ENCODE results near the gene ERBIN. TPM values are rescaled to one million over a fixed set of nuclear protein-coding genes. Genes with fewer than 3 reads are reported as not detected.
"Not testable (repeated sequence)": the region's sequence is repeated elsewhere in the genome, so short reads cannot be mapped to it uniquely, and the experiment has no call there.

The ERBIN gene
- total RNA-seq, 4 donors from 2014 or later, result 54.9 to 134 (median 109) TPM

- Histone ChIP-seq H3K27ac (no peak overlapping the region), H3K27me3 (no peaks in the 10 kb centered on the region), H3K9me3 (no peaks in the 10 kb centered on the region), H3K4me1 (no peaks in the 10 kb centered on the region), H3K4me3 (no peak overlapping the region), H3K36me3 (peaks cover 0 to 34% (median 6%) of the 10 kb centered on the region in 4 donors)
- DNase-seq, result no peak
- 95 to 100% methylated on average over 1 of the region's 1 CpG for WGBS, 2 donors (ENCODE audit: low coverage in 1 of 2)
- in situ Hi-C loops (cut with MboI; ENCODE audit: low pct_ligation_motif_present in 1 of 4, low pct_unique_long_range_greater_than_20kb in 1 of 4, low sequenced_read_pairs in 3 of 4) (no loop called here), intact Hi-C loops (cut with DNase I; ENCODE audit: low total_unique reads) (no loop called here)
- TF ChIP-seq EP300 (IDR thresholded peaks at IDR 0.05; ENCODE audit: low read depth) (no peak), POLR2AphosphoS5 (IDR thresholded peaks at IDR 0.05) (no peak), CTCF (IDR thresholded peaks at IDR 0.05) (no peak), POLR2A (IDR thresholded peaks at IDR 0.05) (no peak)
Measured at GRCh38 chr5:66021585-66021984, 95.2 kb downstream of the ERBIN start.

- Histone ChIP-seq H3K9me3 (no peaks in the 10 kb centered on the region), H3K4me3 (no peak overlapping the region), H3K27ac (no peak overlapping the region), H3K4me1 (no peaks in the 10 kb centered on the region), H3K36me3 (peaks cover 0 to 29% (median 6%) of the 10 kb centered on the region in 4 donors), H3K27me3 (no peaks in the 10 kb centered on the region)
- in situ Hi-C loops (cut with MboI; ENCODE audit: low pct_ligation_motif_present in 1 of 4, low pct_unique_long_range_greater_than_20kb in 1 of 4, low sequenced_read_pairs in 3 of 4) (loop anchor here in 1 of 4 donors (25.0 kb wide), 1 partner anchor 102 kb away; the partner anchor contains the start of gene ERBIN), intact Hi-C loops (cut with DNase I; ENCODE audit: low total_unique reads) (no loop called here)
- WGBS, 2 donors (ENCODE audit: low coverage in 1 of 2), result 94 to 100% methylated on average over 1 of the region's 1 CpG
- TF ChIP-seq POLR2AphosphoS5 (IDR thresholded peaks at IDR 0.05), result no peak
- no peak for DNase-seq
Measured at GRCh38 chr5:66039296-66039695, 112.9 kb downstream of the ERBIN start.

GRCh38 chr5:66039701-66040100 is 113.3 kb downstream of the ERBIN start:
- no peak for DNase-seq
- intact Hi-C loops (cut with DNase I; ENCODE audit: low total_unique reads) (no loop called here), in situ Hi-C loops (cut with MboI; ENCODE audit: low pct_ligation_motif_present in 1 of 4, low pct_unique_long_range_greater_than_20kb in 1 of 4, low sequenced_read_pairs in 3 of 4) (loop anchor here in 1 of 4 donors (25.0 kb wide), 1 partner anchor 102 kb away; the partner anchor contains the start of gene ERBIN)
- Histone ChIP-seq H3K36me3 (peaks cover 0 to 33% (median 8%) of the 10 kb centered on the region in 4 donors), H3K4me1 (no peaks in the 10 kb centered on the region), H3K4me3 (no peak overlapping the region), H3K27me3 (no peaks in the 10 kb centered on the region), H3K27ac (no peak overlapping the region), H3K9me3 (no peaks in the 10 kb centered on the region)
- TF ChIP-seq POLR2AphosphoS5 (IDR thresholded peaks at IDR 0.05), result no peak
- no peak for TF ChIP-seq CTCF (IDR thresholded peaks at IDR 0.05)
- no peak for TF ChIP-seq POLR2A (IDR thresholded peaks at IDR 0.05)
- TF ChIP-seq EP300 (IDR thresholded peaks at IDR 0.05; ENCODE audit: low read depth), result no peak
- 93 to 100% methylated on average over 1 of the region's 1 CpG for WGBS, 2 donors (ENCODE audit: low coverage in 1 of 2)

GRCh38 chr5:66041627-66042026 is 115.3 kb downstream of the ERBIN start:
- no peaks in the 10 kb centered on the region for H3K4me1 ChIP-seq
- TF ChIP-seq CTCF (IDR thresholded peaks at IDR 0.05) (no peak), POLR2AphosphoS5 (IDR thresholded peaks at IDR 0.05) (no peak), POLR2A (IDR thresholded peaks at IDR 0.05) (no peak), EP300 (IDR thresholded peaks at IDR 0.05; ENCODE audit: low read depth) (no peak)
- WGBS, 2 donors (ENCODE audit: low coverage in 1 of 2), result 78 to 89% methylated on average over 1 of the region's 1 CpG

GRCh38 chr5:66057239-66057638 is 130.9 kb downstream of the ERBIN start:
- no peaks in the 10 kb centered on the region for H3K27me3 ChIP-seq
- intact Hi-C loops (cut with DNase I; ENCODE audit: low total_unique reads) (no loop called here), in situ Hi-C loops (cut with MboI; ENCODE audit: low pct_ligation_motif_present in 1 of 4, low pct_unique_long_range_greater_than_20kb in 1 of 4, low sequenced_read_pairs in 3 of 4) (no loop called here)
- TF ChIP-seq POLR2AphosphoS5 (IDR thresholded peaks at IDR 0.05) (no peak), CTCF (IDR thresholded peaks at IDR 0.05) (no peak), EP300 (IDR thresholded peaks at IDR 0.05; ENCODE audit: low read depth) (no peak), POLR2A (IDR thresholded peaks at IDR 0.05) (no peak)
- no peak for DNase-seq
- H3K9me3 ChIP-seq, result no peaks in the 10 kb centered on the region
- no peak overlapping the region for H3K4me3 ChIP-seq
- 86 to 100% methylated on average over 1 of the region's 1 CpG for WGBS, 2 donors (ENCODE audit: low coverage in 1 of 2)
- peaks cover 0 to 15% (median 5%) of the 10 kb centered on the region in 4 donors for H3K36me3 ChIP-seq
- H3K27ac ChIP-seq, result no peak overlapping the region
- H3K4me1 ChIP-seq, result no peaks in the 10 kb centered on the region

More at GRCh38 chr5:66041627-66042026, 115.3 kb downstream of the ERBIN start:
- no peaks in the 10 kb centered on the region for H3K9me3 ChIP-seq
- peaks cover 0 to 48% (median 15%) of the 10 kb centered on the region in 4 donors for H3K36me3 ChIP-seq
- no peak overlapping the region for H3K4me3 ChIP-seq
- no peaks in the 10 kb centered on the region for H3K27me3 ChIP-seq
- DNase-seq, result no peak
- in situ Hi-C loops (cut with MboI; ENCODE audit: low pct_ligation_motif_present in 1 of 4, low pct_unique_long_range_greater_than_20kb in 1 of 4, low sequenced_read_pairs in 3 of 4) (loop anchor here in 1 of 4 donors (25.0 kb wide), 1 partner anchor 104 kb away; the partner anchor contains the start of gene ERBIN), intact Hi-C loops (cut with DNase I; ENCODE audit: low total_unique reads) (no loop called here)
- no peak overlapping the region for H3K27ac ChIP-seq

GRCh38 chr5:66061320-66061719 is 134.9 kb downstream of the ERBIN start:
- H3K4me3 ChIP-seq; intact Hi-C loops (cut with DNase I; ENCODE audit: low total_unique reads); H3K27me3 ChIP-seq; DNase-seq; H3K4me1 ChIP-seq; H3K36me3 ChIP-seq; in situ Hi-C loops (cut with MboI; ENCODE audit: low pct_ligation_motif_present in 1 of 4, low pct_unique_long_range_greater_than_20kb in 1 of 4, low sequenced_read_pairs in 3 of 4); H3K27ac ChIP-seq; H3K9me3 ChIP-seq: not testable (repeated sequence)
- 94 to 96% methylated on average over 2 of the region's 3 CpGs for WGBS, 2 donors (ENCODE audit: low coverage in 1 of 2)

GRCh38 chr5:66063061-66063460 is 136.7 kb downstream of the ERBIN start:
- in situ Hi-C loops (cut with MboI; ENCODE audit: low pct_ligation_motif_present in 1 of 4, low pct_unique_long_range_greater_than_20kb in 1 of 4, low sequenced_read_pairs in 3 of 4); DNase-seq: not testable (repeated sequence)

More at GRCh38 chr5:66063061-66063460, 136.7 kb downstream of the ERBIN start:
- 97% methylated on average over 13 of the region's 13 CpGs; no CpG with 5 or more reads in 1 of the 2 donors for WGBS, 2 donors (ENCODE audit: low coverage in 1 of 2)
- H3K27ac ChIP-seq; H3K4me3 ChIP-seq; H3K27me3 ChIP-seq; H3K36me3 ChIP-seq; intact Hi-C loops (cut with DNase I; ENCODE audit: low total_unique reads); H3K4me1 ChIP-seq; H3K9me3 ChIP-seq: not testable (repeated sequence)
